GM18951 (cell line): ENCODE measurements around the gene HSD11B1L.
"Not testable (repeated sequence)": the region's sequence is repeated elsewhere in the genome, so short reads cannot be mapped to it uniquely, and the experiment has no call there.

Source experiments
- POLR2A ChIP-seq: IDR thresholded peaks from 4 replicates; pipeline ENCODE4 v1.6.1; 2011; ENCODE audit warnings: mild to moderate bottlenecking; ENCODE audit not compliant: insufficient read length, insufficient read depth; ENCODE audit errors: extremely low read depth
- in situ Hi-C: fragments of 300-500 bp; cut with MboI; formaldehyde crosslinking; loops from one replicate; pipeline ENCODE4 v1.12.0; 2022; ENCODE audit warnings: low sequenced_read_pairs, mixed read lengths, inconsistent platforms; ENCODE audit not compliant: unreplicated experiment

The HSD11B1L gene

DNA sequence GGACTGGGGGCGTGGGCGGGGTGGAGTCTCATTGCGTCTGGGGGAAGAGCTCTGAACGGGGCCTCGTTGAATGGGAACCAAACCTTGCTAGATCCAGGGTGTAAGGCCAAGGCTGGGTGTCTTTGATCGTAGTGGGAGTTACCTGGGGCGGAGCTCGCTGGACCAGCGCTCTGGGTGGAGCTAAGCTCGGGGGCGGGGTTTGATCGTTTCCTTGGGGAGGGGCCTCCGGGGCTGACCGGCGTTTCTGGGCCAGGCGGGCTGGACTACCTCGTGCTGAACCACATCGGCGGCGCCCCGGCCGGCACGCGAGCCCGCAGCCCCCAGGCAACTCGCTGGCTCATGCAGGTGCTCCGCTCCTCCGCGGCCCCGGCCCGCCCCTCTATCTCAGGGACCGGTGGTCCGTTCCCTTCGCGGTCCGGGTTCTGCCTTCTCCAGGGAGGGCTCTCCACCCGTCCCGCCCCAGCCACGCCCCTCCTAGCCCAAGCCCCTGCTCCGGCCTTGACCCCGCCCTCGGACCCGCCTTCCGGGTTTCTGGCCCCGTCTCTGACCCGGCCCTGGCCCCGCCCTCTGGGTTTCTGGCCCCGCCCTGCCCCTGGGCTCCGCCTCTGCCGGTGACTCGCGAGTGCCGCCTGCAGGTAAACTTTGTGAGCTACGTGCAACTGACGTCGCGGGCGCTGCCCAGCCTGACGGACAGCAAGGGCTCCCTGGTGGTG, 6.0 kb downstream of the HSD11B1L start:
- TF ChIP-seq POLR2A = no peak
- in situ Hi-C loops = no loop called here

DNA sequence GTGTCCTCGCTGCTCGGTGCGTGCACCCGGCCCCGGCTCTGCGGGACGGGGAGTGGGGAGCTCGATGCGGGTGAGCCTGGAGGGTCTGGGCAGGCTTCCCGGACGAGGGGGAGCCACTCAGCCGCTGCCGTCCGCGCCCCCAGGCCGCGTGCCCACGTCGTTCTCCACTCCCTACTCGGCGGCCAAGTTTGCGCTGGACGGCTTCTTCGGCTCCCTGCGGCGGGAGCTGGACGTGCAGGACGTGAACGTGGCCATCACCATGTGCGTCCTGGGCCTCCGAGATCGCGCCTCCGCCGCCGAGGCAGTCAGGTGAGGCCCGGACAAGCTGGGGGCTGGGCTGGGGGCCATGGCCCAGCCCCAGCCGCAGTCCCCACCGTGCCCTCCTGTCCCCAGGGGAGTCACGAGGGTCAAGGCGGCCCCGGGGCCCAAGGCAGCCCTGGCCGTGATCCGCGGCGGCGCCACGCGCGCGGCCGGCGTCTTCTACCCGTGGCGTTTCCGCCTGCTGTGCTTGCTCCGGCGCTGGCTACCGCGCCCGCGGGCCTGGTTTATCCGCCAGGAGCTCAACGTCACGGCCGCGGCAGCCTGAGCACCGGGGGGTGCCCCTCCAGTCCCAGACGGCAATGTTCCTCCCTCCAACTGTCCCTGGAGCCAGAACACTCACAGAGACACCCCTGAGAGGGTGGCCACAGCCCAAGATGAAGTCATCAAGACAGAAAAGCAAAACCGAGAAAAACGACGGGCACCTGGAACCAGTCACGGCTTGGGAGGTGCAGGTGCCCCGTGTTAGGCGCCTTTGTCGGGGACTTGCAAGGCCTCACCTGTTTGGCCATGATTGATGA, 6.8 kb downstream of the HSD11B1L start:
- in situ Hi-C loops = no loop called here
- TF ChIP-seq POLR2A = no peak

DNA sequence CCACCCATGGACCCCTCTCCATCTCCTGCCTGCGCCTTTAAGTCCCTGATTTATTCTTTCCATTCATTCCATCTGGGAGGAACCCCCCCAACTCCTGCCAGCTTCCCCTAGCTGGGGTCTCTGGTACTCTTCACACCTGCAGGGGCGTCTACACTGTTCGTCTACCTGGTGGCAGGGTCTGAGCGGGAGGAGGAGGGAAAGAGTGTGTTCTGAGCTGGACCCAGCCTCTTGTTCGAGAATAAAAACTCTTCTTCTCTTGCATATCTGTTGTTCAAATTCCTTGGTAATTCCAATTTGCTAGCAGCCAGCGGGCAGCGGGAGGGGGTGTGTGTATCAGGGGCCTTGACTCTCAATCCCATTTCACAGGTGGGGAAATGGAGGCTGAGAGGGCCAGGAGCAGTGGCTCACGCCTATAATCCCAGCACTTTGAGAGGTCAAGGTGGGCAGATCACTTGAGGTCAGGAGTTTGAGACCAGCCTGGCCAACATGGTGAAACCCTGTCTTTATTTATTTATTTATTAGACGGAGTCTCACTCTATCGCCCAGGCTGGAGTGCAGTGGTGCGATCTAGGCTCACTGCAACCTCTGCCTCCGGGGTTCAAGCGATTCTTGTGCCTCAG, 7.5 kb downstream of the HSD11B1L start:
- in situ Hi-C loops = not testable (repeated sequence)

DNA sequence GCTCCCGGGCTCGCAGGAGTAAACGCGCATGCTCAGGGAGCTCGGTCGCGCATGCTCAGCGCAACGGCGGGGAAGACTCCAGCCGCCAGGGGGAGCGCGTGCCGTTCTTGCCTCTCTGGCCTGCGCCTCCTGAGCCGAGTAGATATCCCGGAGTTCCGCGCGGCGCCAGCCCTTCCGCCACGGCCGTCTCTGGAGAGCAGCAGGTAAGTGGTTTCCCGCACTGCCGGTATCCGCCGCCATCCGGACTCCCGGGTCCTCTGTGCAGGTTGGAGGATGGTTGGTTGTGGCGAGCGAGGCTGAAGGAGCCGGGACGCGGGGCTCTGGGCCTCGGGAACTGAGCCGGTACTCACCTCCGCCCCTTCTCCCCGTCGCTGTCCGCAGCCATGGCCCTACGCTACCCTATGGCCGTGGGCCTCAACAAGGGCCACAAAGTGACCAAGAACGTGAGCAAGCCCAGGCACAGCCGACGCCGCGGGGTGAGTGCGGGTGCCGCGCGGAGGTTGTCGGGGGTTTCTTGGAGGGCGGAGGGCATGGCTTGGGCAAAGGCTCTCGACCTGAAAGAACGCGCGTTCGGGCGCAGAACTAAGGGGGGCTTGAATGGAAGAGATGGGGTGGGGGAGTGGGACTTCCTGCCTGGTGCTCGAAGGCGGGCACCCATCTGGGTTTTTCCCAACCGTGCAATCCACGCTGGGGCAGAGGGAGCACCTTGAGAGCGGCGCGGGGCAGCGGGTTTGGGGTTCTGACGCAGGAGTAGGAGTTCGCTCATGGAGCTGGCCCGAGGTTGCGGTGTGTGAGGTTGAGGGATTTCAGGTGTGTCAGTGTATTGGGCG, 9.5 kb downstream of the HSD11B1L start, which contains the start of gene RPL36:
Gene RPL36, plus strand, starts transcription at position 171 of the 830 bp plus-strand sequence. Its CDS starts 213 bp downstream, at position 384.
- peak; percentile 99 for TF ChIP-seq POLR2A
- in situ Hi-C loops = no loop called here

DNA sequence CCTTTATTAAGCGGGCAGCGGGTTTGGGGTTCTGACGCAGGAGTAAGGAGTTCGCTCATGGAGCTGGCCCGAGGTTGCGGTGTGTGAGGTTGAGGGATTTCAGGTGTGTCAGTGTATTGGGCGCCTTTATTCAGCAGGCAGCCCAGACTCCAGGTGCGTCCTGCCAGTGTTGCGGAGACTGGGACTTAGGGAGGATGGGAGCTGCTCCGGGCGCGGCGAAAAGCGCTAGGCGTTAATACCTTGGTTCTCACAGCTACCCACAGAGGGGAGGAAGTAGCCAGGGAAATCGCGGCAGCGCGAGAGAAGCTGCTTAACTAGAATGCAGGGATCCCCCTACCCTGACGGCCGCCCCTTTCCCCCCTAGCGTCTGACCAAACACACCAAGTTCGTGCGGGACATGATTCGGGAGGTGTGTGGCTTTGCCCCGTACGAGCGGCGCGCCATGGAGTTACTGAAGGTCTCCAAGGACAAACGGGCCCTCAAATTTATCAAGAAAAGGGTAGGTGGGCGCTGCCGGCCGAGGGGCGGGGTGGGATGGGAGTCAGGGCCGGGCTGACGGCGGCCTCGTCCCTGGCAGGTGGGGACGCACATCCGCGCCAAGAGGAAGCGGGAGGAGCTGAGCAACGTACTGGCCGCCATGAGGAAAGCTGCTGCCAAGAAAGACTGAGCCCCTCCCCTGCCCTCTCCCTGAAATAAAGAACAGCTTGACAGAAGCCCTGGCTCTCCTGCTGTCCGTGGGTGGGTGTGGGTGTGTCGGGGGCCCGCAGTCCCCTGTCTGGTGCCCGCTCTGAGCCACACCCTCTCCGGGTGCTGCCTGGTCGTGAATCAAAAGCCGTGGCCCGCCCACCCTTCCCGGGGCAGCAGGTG, 10.4 kb downstream of the HSD11B1L start:
- no peak for TF ChIP-seq POLR2A
- in situ Hi-C loops = no loop called here

DNA sequence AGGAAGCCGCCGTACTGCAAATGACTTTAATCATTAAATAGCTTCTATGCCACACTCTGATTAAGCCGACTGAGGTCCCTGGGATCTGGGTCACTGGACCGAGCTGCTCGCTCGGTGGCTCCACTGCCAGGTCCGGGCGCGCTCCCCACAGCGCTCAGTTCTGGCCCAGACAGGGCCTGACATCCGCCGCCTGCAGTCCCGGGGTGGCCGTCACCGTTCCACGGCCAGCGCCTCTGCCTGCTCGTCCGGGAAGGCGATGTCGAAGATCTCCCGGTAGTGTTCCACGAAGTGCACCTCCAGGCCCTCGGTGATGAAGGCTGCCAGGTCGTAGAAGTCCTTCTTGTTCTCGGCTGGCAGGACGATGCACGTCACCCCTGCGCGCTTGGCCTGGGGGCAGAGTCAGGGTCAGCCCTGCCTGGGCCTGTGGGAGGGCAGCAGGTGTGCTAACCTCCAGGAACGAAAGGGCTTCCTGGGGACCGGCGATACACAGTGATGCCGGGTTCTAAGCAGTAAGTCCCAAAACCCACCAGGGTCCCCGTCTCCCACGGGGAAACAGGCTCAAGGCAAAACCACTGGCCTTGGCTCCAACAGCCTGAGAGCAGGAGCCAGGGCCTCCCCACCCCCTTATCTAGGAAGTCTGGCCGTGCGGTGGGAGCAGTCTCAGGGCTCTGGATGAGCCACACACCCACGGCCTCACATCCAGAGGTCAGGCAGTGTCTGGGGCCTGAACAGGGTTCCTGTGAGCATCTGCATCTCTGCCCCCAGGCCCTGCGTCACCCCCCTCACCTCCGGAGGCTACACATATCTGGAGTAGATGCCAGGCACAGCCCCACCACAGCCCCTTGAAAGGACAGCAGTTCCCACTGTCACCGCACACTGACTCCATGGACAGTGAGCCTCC, 11.2 kb downstream of the HSD11B1L start:
- TF ChIP-seq POLR2A = no peak
- in situ Hi-C loops = no loop called here

DNA sequence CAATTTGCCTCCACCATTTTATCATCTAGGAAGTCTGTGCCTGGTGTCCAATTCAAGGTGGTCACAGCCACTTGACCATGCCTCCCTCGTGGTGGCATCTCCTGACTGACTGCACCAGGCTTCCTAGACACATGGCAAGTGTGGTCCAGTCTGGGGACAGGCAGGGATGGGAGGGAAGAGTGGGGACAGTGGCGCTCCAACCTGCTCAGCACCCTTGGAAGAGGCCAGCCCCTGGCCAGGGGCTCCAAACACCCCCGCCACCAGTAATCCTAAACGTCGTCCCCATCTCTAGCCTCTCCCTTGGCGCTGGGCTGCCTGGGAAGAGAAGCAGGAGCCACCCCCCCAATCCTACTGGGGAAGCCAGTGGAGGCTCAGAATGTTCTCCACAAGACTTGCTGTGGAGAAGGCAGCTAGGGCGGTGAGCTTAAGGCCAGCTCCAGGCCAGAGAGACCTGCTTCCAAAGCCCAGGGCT, 11.9 kb downstream of the HSD11B1L start:
- in situ Hi-C loops = no loop called here
- peak; percentile 14 for TF ChIP-seq POLR2A

DNA sequence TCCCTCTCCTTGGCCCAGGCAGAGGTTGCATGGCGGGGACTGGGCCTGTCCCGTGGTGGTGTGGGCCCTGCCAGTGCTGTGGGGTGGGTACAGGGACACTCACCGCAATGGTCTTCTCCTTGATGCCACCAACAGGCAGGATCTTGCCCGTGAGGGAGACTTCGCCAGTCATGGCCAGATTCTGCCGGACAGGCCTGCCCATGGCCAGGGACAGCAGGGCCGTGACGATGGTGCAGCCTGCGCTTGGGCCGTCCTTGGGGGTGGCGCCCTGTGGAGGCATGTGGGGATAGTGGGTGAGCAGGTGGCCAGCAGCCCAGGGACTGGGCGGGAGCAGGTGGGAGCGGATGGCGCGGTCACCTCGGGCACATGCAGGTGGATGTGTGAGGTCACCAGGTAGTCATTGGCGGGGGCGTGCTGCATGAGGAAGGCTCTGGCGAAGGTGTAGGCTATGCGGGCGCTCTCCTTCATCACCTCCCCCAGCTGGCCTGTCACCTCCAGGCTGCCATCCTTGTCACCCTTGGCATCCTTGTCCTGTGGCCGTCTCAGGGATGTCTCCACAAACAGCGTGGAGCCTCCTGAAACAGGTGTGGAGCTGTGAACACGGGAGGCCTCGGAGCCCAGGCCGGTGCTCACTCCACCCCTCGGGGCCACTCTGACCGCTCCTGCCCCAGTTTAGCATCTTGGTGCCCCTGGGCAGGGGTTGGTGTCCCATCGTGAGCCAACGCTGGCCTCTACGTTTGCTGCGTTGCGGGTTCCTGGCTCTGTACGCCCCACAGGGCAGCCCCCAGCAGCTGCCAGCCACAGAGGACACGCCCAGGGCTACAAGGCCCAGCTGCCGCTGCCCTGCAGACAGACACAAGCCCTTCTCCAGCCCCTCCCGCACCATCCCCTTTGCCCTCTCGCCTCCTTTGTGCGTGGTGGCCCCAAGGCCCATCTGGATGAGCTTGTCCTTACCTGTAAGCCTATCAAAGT, 12.7 kb downstream of the HSD11B1L start:
- in situ Hi-C loops = no loop called here
- TF ChIP-seq POLR2A = no peak

DNA sequence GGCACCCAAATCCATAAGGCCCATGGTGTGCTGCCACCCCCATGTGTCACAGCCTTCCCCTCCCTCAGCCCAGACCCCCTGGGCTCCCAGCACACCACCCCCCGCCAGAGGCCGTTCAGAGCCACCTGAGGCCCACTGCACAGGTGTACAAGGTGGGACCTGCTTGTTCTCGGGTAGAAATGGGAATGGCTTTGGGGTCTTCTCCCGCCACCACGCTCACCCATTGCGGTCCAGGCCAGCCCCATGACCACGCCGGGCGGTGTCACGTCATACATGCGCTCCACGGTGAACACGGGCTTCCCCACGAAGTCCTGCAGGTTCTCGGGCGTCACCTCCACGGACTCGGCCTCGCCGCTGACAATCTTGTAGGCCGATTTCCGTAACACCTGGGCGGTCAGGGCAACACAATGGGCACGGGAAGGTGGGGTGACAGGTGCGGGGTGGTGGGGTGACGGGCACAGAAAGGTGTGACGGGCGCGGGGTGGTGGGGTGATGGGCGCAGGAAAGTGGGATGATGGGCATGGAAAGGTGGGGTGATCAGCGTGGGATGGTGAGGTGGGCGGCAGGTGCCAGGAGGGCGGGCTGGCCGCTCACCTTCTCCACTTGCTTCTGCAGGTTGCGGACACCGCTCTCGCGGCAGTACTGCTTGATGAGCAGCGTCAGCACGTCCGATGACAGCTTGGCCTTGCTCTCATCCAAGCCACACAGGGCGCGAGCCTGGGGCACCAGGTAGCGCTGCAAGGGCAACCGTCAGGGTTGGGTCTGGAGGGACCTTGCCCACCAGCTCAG, 13.5 kb downstream of the HSD11B1L start:
- in situ Hi-C loops = no loop called here
- TF ChIP-seq POLR2A = no peak
